ENCODE results near the gene SEMA7A. TPM values are rescaled to one million over a fixed set of nuclear protein-coding genes. Genes with fewer than 3 reads are reported as not detected.

Gene SEMA7A
- total RNA-seq, 1 donor from 2014 or later: 3.9 TPM

DNA sequence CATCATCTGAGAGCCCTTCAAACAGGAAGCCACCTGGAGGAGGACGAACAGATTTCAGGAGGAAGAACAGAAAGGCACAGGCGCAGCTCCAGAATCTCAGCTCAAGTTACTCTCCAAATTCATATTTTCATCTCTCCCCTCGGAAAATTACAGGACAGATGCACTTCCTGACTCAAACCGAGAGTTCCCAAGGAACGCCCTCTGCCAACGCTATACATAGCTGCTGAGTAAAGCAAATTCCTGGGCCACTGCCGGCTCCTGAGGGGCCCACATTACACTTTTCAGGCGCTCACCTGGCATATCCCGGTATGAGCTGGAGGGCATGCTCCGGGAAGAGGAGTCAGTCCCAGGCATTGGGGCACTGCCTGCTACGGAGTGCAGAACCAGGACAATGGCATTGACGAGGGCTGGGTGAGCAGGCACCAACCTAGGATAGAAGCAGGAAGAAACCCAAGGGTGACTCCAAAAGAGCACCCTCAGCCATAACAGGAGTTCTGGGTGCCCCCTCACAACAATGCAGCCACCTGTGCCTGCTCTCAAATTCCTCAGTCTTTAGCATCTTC lies 16.0 kb upstream of the SEMA7A start:
- TF ChIP-seq, protein P1, sequence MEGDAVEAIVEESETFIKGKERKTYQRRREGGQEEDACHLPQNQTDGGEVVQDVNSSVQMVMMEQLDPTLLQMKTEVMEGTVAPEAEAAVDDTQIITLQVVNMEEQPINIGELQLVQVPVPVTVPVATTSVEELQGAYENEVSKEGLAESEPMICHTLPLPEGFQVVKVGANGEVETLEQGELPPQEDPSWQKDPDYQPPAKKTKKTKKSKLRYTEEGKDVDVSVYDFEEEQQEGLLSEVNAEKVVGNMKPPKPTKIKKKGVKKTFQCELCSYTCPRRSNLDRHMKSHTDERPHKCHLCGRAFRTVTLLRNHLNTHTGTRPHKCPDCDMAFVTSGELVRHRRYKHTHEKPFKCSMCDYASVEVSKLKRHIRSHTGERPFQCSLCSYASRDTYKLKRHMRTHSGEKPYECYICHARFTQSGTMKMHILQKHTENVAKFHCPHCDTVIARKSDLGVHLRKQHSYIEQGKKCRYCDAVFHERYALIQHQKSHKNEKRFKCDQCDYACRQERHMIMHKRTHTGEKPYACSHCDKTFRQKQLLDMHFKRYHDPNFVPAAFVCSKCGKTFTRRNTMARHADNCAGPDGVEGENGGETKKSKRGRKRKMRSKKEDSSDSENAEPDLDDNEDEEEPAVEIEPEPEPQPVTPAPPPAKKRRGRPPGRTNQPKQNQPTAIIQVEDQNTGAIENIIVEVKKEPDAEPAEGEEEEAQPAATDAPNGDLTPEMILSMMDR (IDR thresholded peaks at IDR 0.05): no peak
- TF ChIP-seq POLR2AphosphoS5 (IDR thresholded peaks at IDR 0.05; ENCODE audit: insufficient read depth in 1 of 2, low read depth in 1 of 2) (no peak), POLR2A (IDR thresholded peaks at IDR 0.05) (no peak)
- Histone ChIP-seq H3K27ac (no peak overlapping the region), H3K4me3 (no peak overlapping the region), H3K27me3 (no peaks in the 10 kb centered on the region), H3K36me3 (peaks cover 0 to 90% of the 10 kb centered on the region in 2 donors), H3K9me3 (no peaks in the 10 kb centered on the region), H3K4me1 (no peaks in the 10 kb centered on the region)
- intact Hi-C loops (cut with DNase I): no loop called here
- no peak for DNase-seq (ENCODE audit: extremely low spot score in 2 of 2)

DNA sequence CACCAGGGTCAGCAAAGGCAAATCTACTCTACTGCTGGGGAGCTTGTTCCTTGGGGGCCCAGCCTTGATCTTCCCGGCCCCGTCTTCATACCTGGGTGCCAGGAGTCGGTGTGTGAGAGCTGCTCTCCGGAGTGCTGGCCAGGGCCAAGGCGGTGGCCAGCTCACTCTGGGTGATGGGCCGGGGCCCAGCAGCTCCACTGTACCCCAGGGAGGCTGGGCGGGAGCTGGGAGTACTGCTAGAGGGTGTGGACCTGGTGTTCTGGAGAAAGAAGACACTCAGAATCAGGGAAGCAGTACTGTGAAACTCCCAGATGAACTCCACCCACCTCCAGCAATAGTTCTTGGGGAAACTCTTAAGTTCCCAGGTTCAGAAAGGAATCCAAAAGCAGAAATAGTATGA lies 15.3 kb upstream of the SEMA7A start:
- Histone ChIP-seq H3K27ac (no peak overlapping the region), H3K9me3 (no peaks in the 10 kb centered on the region), H3K36me3 (peaks cover 0 to 87% of the 10 kb centered on the region in 2 donors), H3K4me1 (no peaks in the 10 kb centered on the region), H3K4me3 (no peak overlapping the region), H3K27me3 (no peaks in the 10 kb centered on the region)
- TF ChIP-seq POLR2AphosphoS5 (IDR thresholded peaks at IDR 0.05; ENCODE audit: insufficient read depth in 1 of 2, low read depth in 1 of 2) (no peak), POLR2A (IDR thresholded peaks at IDR 0.05) (no peak)
- TF ChIP-seq, protein P1 (IDR thresholded peaks at IDR 0.05): no peak
- intact Hi-C loops (cut with DNase I): no loop called here
- DNase-seq (ENCODE audit: extremely low spot score in 2 of 2): no peak

DNA sequence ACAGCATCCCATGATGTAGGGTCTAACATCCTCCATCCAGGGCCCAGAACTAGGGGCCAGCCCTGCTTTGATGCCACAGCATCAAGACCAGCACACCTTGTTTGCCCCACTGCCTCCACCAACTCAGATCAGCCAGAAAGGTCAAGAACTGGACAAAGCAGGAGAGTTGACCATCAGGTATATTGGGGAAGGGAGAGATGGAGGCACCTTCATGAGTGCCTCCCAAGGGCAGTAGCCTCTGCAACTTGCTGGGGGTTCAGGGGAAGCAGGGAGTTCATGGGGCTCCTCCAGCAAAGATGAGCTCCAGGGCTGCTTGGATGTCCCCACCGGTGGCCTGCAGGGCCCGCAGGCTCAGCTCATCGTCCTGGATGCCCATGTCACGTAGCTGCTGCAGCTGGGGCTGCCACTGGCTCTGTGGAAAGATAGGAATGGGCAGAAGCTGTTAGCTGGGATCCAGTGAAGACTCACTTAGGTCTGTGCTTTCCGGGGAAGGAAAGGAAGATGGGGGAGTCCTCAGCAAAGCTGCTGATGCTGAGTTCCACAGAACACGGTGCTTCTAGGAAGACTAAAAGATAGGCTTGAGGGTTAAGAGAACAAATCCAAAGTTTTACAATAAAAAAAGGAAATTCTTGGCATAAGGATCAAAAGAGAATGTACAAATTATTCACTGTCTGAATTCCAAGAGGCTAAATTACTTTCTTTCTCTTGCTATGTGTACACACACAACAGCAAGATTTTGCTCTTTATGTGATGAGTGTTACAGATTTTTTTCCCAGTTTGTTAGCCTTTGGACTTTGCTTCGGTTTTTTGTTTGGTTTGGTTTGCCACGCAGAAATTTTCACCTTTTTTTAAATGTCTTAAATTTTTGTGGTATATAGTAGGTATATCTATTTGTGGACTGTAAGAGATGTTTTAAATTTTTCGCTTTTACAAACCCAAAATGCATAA lies 12.3 kb upstream of the SEMA7A start:
- Histone ChIP-seq H3K27me3 (no peaks in the 10 kb centered on the region), H3K4me3 (no peak overlapping the region), H3K27ac (no peak overlapping the region), H3K4me1 (no peaks in the 10 kb centered on the region), H3K36me3 (peaks cover 0 to 59% of the 10 kb centered on the region in 2 donors), H3K9me3 (no peaks in the 10 kb centered on the region)
- DNase-seq (ENCODE audit: extremely low spot score in 2 of 2): no peak
- TF ChIP-seq, protein P1 (IDR thresholded peaks at IDR 0.05): no peak
- no peak for TF ChIP-seq POLR2AphosphoS5 (IDR thresholded peaks at IDR 0.05; ENCODE audit: insufficient read depth in 1 of 2, low read depth in 1 of 2)
- no peak for TF ChIP-seq POLR2A (IDR thresholded peaks at IDR 0.05)
- intact Hi-C loops (cut with DNase I): no loop called here

DNA sequence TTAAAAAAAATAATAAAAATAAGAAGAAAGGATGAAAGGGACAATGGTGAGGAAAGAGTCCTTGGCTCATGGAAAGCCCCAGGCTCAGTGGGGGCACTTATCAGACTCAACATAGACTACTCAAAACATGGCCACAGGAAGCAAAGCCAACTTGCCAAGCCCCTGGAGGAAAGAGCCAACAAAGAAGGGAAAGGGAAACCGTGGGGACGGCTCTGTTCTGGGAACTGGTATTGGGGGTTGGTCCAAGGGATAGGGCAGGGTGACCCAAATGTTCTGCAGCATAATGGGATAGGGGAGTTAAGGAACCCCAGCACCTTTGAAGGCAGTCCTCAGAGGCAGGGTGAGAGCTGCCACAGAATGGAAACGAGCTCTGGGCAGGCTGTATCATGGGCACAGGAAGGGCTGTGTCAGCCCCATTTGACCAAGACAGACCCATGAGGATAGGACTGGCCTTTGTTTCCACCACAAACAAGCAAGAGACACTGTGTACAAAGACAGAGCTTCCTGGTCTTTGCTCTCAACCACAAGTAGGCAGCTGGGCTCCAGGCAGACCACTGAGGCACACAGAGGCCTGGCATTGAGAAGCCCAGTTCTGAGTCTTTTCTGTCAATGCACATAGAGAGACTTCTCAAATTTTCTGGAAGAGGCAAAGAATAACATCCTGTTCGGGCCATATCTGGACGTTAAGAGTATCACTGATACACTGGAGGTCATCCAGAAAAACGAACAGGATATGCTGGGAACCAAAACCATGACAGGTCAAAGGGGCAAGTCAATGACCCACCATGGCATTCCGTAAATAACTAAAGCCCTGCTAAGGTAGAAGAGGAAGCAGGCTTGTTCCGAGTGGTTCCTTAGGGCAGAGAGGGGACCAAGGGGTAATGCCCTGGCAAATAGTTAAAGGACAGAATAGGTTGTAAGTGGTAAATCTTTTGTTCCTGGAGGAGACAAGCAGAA lies 10.6 kb upstream of the SEMA7A start:
- no peak for DNase-seq (ENCODE audit: extremely low spot score in 2 of 2)
- Histone ChIP-seq H3K4me3 (no peak overlapping the region), H3K27me3 (no peaks in the 10 kb centered on the region), H3K4me1 (no peaks in the 10 kb centered on the region), H3K27ac (no peak overlapping the region), H3K36me3 (peaks cover 0 to 42% of the 10 kb centered on the region in 2 donors), H3K9me3 (no peaks in the 10 kb centered on the region)
- TF ChIP-seq, protein P1 (IDR thresholded peaks at IDR 0.05): no peak
- no peak for TF ChIP-seq POLR2A (IDR thresholded peaks at IDR 0.05)
- TF ChIP-seq POLR2AphosphoS5 (IDR thresholded peaks at IDR 0.05; ENCODE audit: insufficient read depth in 1 of 2, low read depth in 1 of 2): no peak
- intact Hi-C loops (cut with DNase I): no loop called here

Data from vagina (tissue), 2 donors.